IPS-18c (cell line): ENCODE data around the gene ZFP36L2.
"Not testable (repeated sequence)": the region's sequence is repeated elsewhere in the genome, so short reads cannot be mapped to it uniquely, and the experiment has no call there.

Experiments
- H3K4me3 ChIP-seq: 2 replicates; pipeline ENCODE4 v1.7.0; 2013; ENCODE audit warnings: low read depth, mild to moderate bottlenecking, low read length, moderate library complexity; ENCODE audit not compliant: insufficient read depth
- H3K9me3 ChIP-seq: one replicate; pipeline ENCODE4 v1.6.1; 2013; ENCODE audit warnings: mild to moderate bottlenecking, low read length, moderate library complexity; ENCODE audit not compliant: control insufficient read depth, insufficient read depth

ZFP36L2 gene

GRCh38 chr2:43201016-43201415 is 25.4 kb downstream of the ZFP36L2 start:
- Histone ChIP-seq H3K4me3 (no peak overlapping the region), H3K9me3 (no peaks in the 10 kb centered on the region)

GRCh38 chr2:43199492-43200488 is 26.6 kb downstream of the ZFP36L2 start:
- H3K4me3 ChIP-seq: no peak overlapping the region
- no peaks in the 10 kb centered on the region for H3K9me3 ChIP-seq

GRCh38 chr2:43198263-43198662 is 28.1 kb downstream of the ZFP36L2 start:
- Histone ChIP-seq H3K9me3 (no peaks in the 10 kb centered on the region), H3K4me3 (no peak overlapping the region)

- H3K4me3 ChIP-seq: no peak overlapping the region
- no peaks in the 10 kb centered on the region for H3K9me3 ChIP-seq
These were observed 28.9 kb downstream of the ZFP36L2 start for GRCh38 chr2:43197588-43197896.

- H3K4me3 ChIP-seq: no peak overlapping the region
- no peaks in the 10 kb centered on the region for H3K9me3 ChIP-seq
These were observed 29.4 kb downstream of the ZFP36L2 start for GRCh38 chr2:43196768-43197587.

- H3K4me3 ChIP-seq: no peak overlapping the region
- no peaks in the 10 kb centered on the region for H3K9me3 ChIP-seq
These were observed 32.1 kb downstream of the ZFP36L2 start for GRCh38 chr2:43194121-43194869.

- no peaks in the 10 kb centered on the region for H3K9me3 ChIP-seq
- no peak overlapping the region for H3K4me3 ChIP-seq
These were observed 32.7 kb downstream of the ZFP36L2 start for GRCh38 chr2:43193652-43194120.

GRCh38 chr2:43192744-43193651 is 33.4 kb downstream of the ZFP36L2 start:
- Histone ChIP-seq H3K9me3 (no peaks in the 10 kb centered on the region), H3K4me3 (no peak overlapping the region)

- H3K4me3 ChIP-seq: no peak overlapping the region
- no peaks in the 10 kb centered on the region for H3K9me3 ChIP-seq
These were observed 34.4 kb downstream of the ZFP36L2 start for GRCh38 chr2:43191947-43192516.

GRCh38 chr2:43190311-43191052 is 35.9 kb downstream of the ZFP36L2 start:
- no peak overlapping the region for H3K4me3 ChIP-seq
- H3K9me3 ChIP-seq: no peaks in the 10 kb centered on the region

GRCh38 chr2:43189861-43190260 is 36.5 kb downstream of the ZFP36L2 start:
- not testable (repeated sequence) for H3K9me3 ChIP-seq, H3K4me3 ChIP-seq

GRCh38 chr2:43188561-43189386 is 37.6 kb downstream of the ZFP36L2 start:
- H3K9me3 ChIP-seq: no peaks in the 10 kb centered on the region
- H3K4me3 ChIP-seq: no peak overlapping the region; the same call in 1 of the 2 replicates

- Histone ChIP-seq H3K9me3 (no peaks in the 10 kb centered on the region), H3K4me3 (no peak overlapping the region)
These were observed 39.6 kb downstream of the ZFP36L2 start for GRCh38 chr2:43186679-43187374.

- no peak overlapping the region for H3K4me3 ChIP-seq
These were observed 40.1 kb downstream of the ZFP36L2 start for GRCh38 chr2:43186321-43186678.

More at GRCh38 chr2:43186321-43186678, 40.1 kb downstream of the ZFP36L2 start:
- H3K9me3 ChIP-seq: no peaks in the 10 kb centered on the region
